HepG2 (cell line): Measurements from ENCODE around the gene PDCD1LG2. TPM values are rescaled to one million over a fixed set of nuclear protein-coding genes. Genes with fewer than 3 reads are reported as not detected.

Experiments
- ATAC-seq: fragments of 200-7000 bp; cut with Tn5 transposase; 3 replicates; pipeline ENCODE4 v1.9.1; 2020; ENCODE audit warnings: mild to moderate bottlenecking, moderate library complexity
- BruUV-seq: library from RNA; stranded (reverse); fragments of 400-500 nt; replicated peaks from 2 replicates; lab custom pipeline; 2021; lab: Mats Ljungman, UMichigan
- CTCF ChIA-PET: fragments of 300-600 bp; formaldehyde crosslinking; extraction: SDS; loops from one replicate; lab custom pipeline; 2021; ENCODE audit warnings: low total read pairs, inconsistent platforms, low intra/inter-chr PET ratio; lab: Yijun Ruan, JAX
- POLR2A ChIA-PET: fragments of 350-600 bp; sonication (Branson Sonifier 250); formaldehyde crosslinking; loops from one replicate; lab custom pipeline; 2020; ENCODE audit warnings: antibody characterized with exemption, inconsistent platforms; lab: Yijun Ruan, JAX
- DNase-seq: peaks from one replicate; pipeline ENCODE4 v3.0.0-alpha.2; 2015; ENCODE audit warnings: low spot score
- FAIRE-seq: peaks from 3 replicates; lab custom pipeline; 2011; peaks lifted over from hg19 to GRCh38; lab: Jason Lieb, UNC
- H2AFZ ChIP-seq: one replicate; pipeline ENCODE4 v1.6.1; 2011; ENCODE audit warnings: low read length, inconsistent platforms
- H3K27ac ChIP-seq: fragments of 300-600 bp; 3 replicates; pipeline ENCODE4 v1.8.0; 2011; ENCODE audit warnings: mixed run types, mild to moderate bottlenecking, mixed read lengths, low read length, inconsistent platforms; ENCODE audit not compliant: insufficient read depth; ENCODE audit errors: extremely low read length
- H3K27me3 ChIP-seq, 2 experiments: fragments of 200-600 bp in 1 of 2; 2 replicates in 1 of 2; 3 replicates in 1 of 2; pipeline versions ENCODE4 v1.6.0 to v1.8.0; 2011; ENCODE audit warnings: low read length in 2 of 2, mild to moderate bottlenecking in 2 of 2, moderate library complexity in 2 of 2, inconsistent platforms in 1 of 2; ENCODE audit not compliant: insufficient read depth in 2 of 2, control insufficient read depth in 1 of 2
- H3K36me3 ChIP-seq, 2 experiments: fragments of 200-600 bp in 1 of 2; replicated peaks in 1 of 2; 2 replicates in 1 of 2; 3 replicates in 1 of 2; pipeline versions ENCODE4 v1.5.1 to v1.8.0; 2011; ENCODE audit warnings: low read length in 2 of 2, inconsistent platforms in 1 of 2; ENCODE audit not compliant: insufficient read depth in 2 of 2, control insufficient read depth in 1 of 2
- H3K4me1 ChIP-seq: 2 replicates; pipeline ENCODE4 v1.5.1; 2012; ENCODE audit warnings: low read length, inconsistent platforms; ENCODE audit not compliant: insufficient read depth
- H3K4me2 ChIP-seq: 2 replicates; pipeline ENCODE4 v1.6.0; 2011; ENCODE audit warnings: low read depth, low read length, inconsistent platforms
- H3K4me3 ChIP-seq, 3 experiments: fragments of 200-600 bp in 1 of 3; sonication (generic), shearing (Covaris generic) in 1 of 3; replicated peaks in 1 of 3; 2 replicates each; pipeline ENCODE4 v1.5.1; 2011 to 2016; ENCODE audit warnings: low read length in 3 of 3, inconsistent platforms in 2 of 3, low read depth in 2 of 3, mild to moderate bottlenecking in 2 of 3, control low read depth in 1 of 3, mixed read lengths in 1 of 3; ENCODE audit not compliant: insufficient read depth in 1 of 3
- H3K79me2 ChIP-seq: one replicate; pipeline ENCODE4 v1.6.1; 2011; ENCODE audit warnings: low read length, inconsistent platforms; ENCODE audit not compliant: insufficient read depth
- H3K9ac ChIP-seq: 2 replicates; pipeline ENCODE4 v1.6.0; 2011; ENCODE audit warnings: mild to moderate bottlenecking, low read depth, low read length, inconsistent platforms; ENCODE audit not compliant: insufficient read depth
- H3K9me3 ChIP-seq: 2 replicates; pipeline ENCODE4 v1.5.1; 2012; ENCODE audit warnings: mild to moderate bottlenecking, low read length
- H4K20me1 ChIP-seq: 2 replicates; pipeline ENCODE4 v1.6.0; 2011; ENCODE audit warnings: inconsistent platforms, mild to moderate bottlenecking, low read length, moderate library complexity; ENCODE audit not compliant: insufficient read depth
- ARNT ChIP-seq: fragments of 450-650 bp; IDR thresholded peaks from 2 replicates; pipeline ENCODE4 v1.6.1; 2017
- FOXM1 ChIP-seq: sonication (generic); formaldehyde crosslinking; IDR thresholded peaks from 2 replicates; pipeline ENCODE4 v1.5.0; 2020; ENCODE audit warnings: missing genetic modification reagents
- HDAC2 ChIP-seq: sonication (generic); formaldehyde crosslinking; IDR thresholded peaks from 2 replicates; pipeline ENCODE4 v1.4.0; 2020; ENCODE audit warnings: missing genetic modification reagents
- KDM6A ChIP-seq: IDR thresholded peaks from 2 replicates; pipeline ENCODE4 v1.6.1; 2016; ENCODE audit warnings: low read depth
- MATR3 ChIP-seq: sonication (generic); formaldehyde crosslinking; IDR thresholded peaks from 2 replicates; pipeline ENCODE4 v1.4.0; 2020; ENCODE audit warnings: missing genetic modification reagents
- MED13 ChIP-seq: sonication (generic); formaldehyde crosslinking; IDR thresholded peaks from 2 replicates; pipeline ENCODE4 v1.5.0; 2020; ENCODE audit warnings: missing genetic modification reagents
- NR2C2 ChIP-seq: sonication (generic); formaldehyde crosslinking; IDR thresholded peaks from 2 replicates; pipeline ENCODE4 v1.4.0; 2020; ENCODE audit warnings: missing genetic modification reagents, mild to moderate bottlenecking, moderate library complexity, borderline replicate concordance
- PPARG ChIP-seq: conservative IDR thresholded peaks from 2 replicates; pipeline ENCODE4 v1.6.1; 2016; ENCODE audit warnings: missing biosample characterization, missing genetic modification reagents
- REL ChIP-seq: sonication (generic); formaldehyde crosslinking; conservative IDR thresholded peaks from 2 replicates; pipeline ENCODE4 v1.8.0; 2022; ENCODE audit warnings: mild to moderate bottlenecking, missing genetic modification reagents, moderate library complexity
- SIX4 ChIP-seq: sonication (generic); formaldehyde crosslinking; IDR thresholded peaks from 2 replicates; pipeline ENCODE4 v1.4.0; 2020; ENCODE audit warnings: missing genetic modification reagents
- U2AF1 ChIP-seq: fragments of 200-400 bp; formaldehyde crosslinking; optimal IDR thresholded peaks from 2 replicates; pipeline ENCODE3; 2017; ENCODE audit warnings: mild to moderate bottlenecking, low read depth, low read length
- ZKSCAN8 ChIP-seq: IDR thresholded peaks from 2 replicates; pipeline ENCODE4 v1.6.1; 2016; ENCODE audit warnings: borderline replicate concordance, missing genetic modification reagents, missing compliant biosample characterization
- ZNF101 ChIP-seq: sonication (generic); formaldehyde crosslinking; IDR thresholded peaks from 2 replicates; pipeline ENCODE4 v1.4.0; 2020; ENCODE audit warnings: mild to moderate bottlenecking, low read depth, missing genetic modification reagents, borderline replicate concordance
- ZNF256 ChIP-seq: sonication (generic); formaldehyde crosslinking; conservative IDR thresholded peaks from 2 replicates; pipeline ENCODE4 v1.4.0; 2020; ENCODE audit warnings: missing genetic modification reagents
- ZNF430 ChIP-seq: sonication (generic); formaldehyde crosslinking; IDR thresholded peaks from 2 replicates; pipeline ENCODE4 v1.9.0; 2021; ENCODE audit warnings: mild to moderate bottlenecking, missing genetic modification reagents
- ZNF572 ChIP-seq: sonication (generic); formaldehyde crosslinking; IDR thresholded peaks from 2 replicates; pipeline ENCODE4 v1.5.1; 2020; ENCODE audit warnings: mild to moderate bottlenecking, missing genetic modification reagents
- WGBS: methylation state at CpG from one replicate; pipeline ENCODE4 v1.1.6; 2017; ENCODE audit warnings: low lambda C conversion rate; 5-methylcytosine and 5-hydroxymethylcytosine counted together
- in situ Hi-C: cut with HindIII; loops from 2 replicates; pipeline ENCODE4 v1.10.0; 2017; ENCODE audit warnings: low pct_unique_long_range_greater_than_20kb; ENCODE audit not compliant: extremely low pct_ligation_motif_present
- intact Hi-C: fragments of 100-400 bp; cut with micrococcal nuclease; formaldehyde crosslinking; loops from one replicate; pipeline ENCODE4 v1.10.0; 2022; ENCODE audit not compliant: unreplicated experiment
- polyA plus RNA-seq, 8 experiments: library from polyadenylated mRNA; depleted of rRNA in 3 of 8; stranded (reverse) in 7 of 8; unstranded in 1 of 8; fragments of >200 nt; fragmentation: Illumina TruSeq in 4 of 8; extraction: Trizol in 4 of 8; gene quantifications; 2 replicates each; pipeline versions ENCODE4 v1.2.1 to v1.2.3, GENCODE V29; 2011 to 2016; ENCODE audit warnings: low read depth in 4 of 8, missing spikeins in 1 of 8, mixed read lengths in 1 of 8; ENCODE audit not compliant: insufficient read depth in 1 of 8
- total RNA-seq, 5 experiments: library from RNA; depleted of rRNA; stranded (reverse); fragments of >200 nt; fragmentation: Illumina TruSeq; extraction: Trizol; gene quantifications; 2 replicates each; pipeline ENCODE4 v1.2.3, GENCODE V29; 2016; ENCODE audit warnings: low read depth in 1 of 5
- TF ChIP-seq, protein P1 (sequence below): sonication (generic); formaldehyde crosslinking; IDR thresholded peaks from 2 replicates; pipeline ENCODE4 v1.5.0; 2020; ENCODE audit warnings: missing genetic modification reagents
- TF ChIP-seq, protein P2 (sequence below): sonication (generic); formaldehyde crosslinking; IDR thresholded peaks from 2 replicates; pipeline ENCODE4 v1.5.1; 2020; ENCODE audit warnings: missing genetic modification reagents, mild to moderate bottlenecking, borderline replicate concordance

PDCD1LG2 gene
- total and polyA plus RNA-seq, 2 of the 13 experiments (the other 11 are each of a cell fraction or from before 2014, with no cell fraction given), result not detected

DNA sequence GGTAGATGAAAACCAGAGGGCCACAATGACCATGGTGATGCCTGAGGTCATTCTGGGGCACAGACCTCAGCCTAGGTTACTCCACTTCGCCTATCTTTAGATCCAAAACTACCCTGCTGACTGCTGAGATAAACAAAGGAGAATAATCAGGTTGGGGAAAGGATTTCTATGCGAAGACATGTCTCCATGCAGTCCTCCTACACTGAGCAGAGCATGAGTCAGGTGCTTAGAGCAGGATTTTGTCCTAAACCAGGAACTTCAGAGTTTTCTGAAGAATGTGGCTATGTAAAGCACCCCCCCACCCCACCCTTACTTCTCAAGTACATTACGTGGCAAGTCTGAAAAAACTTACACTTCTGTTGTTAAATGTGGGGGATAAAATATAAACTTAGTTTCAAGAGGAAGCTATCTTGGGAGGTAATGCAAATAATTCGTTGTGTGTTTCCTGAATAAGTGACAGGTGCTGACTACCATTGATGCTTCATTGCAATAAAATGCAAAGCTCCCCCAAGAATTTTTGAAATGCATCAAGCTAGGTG is 19.4 kb downstream of the PDCD1LG2 start:
- in situ Hi-C loops (no loop called here), intact Hi-C loops (no loop called here)
- no peak for FAIRE-seq
- WGBS, result 5% methylated on average over 4 of the region's 4 CpGs
- ATAC-seq, result no peak
- Histone ChIP-seq H3K9me3 (no peaks in the 10 kb centered on the region), H3K9ac (no peak overlapping the region), H4K20me1 (no peaks in the 10 kb centered on the region), H3K4me3 (no peak overlapping the region)
- TF ChIP-seq SIX4 (CRISPR knock-in tag) (no peak), MATR3 (CRISPR knock-in tag) (no peak), ZNF572 (CRISPR knock-in tag) (no peak), ZKSCAN8 (no peak), ZNF430 (CRISPR knock-in tag) (no peak), ARNT (no peak), U2AF1 (no peak), FOXM1 (CRISPR knock-in tag) (no peak), NR2C2 (no peak), HDAC2 (no peak), ZNF101 (CRISPR knock-in tag) (no peak), KDM6A (CRISPR knock-in tag) (no peak), PPARG (CRISPR knock-in tag) (no peak), ZNF256 (CRISPR knock-in tag) (no peak), REL (CRISPR knock-in tag) (no peak), MED13 (CRISPR knock-in tag) (no peak)
- TF ChIP-seq, protein P1, sequence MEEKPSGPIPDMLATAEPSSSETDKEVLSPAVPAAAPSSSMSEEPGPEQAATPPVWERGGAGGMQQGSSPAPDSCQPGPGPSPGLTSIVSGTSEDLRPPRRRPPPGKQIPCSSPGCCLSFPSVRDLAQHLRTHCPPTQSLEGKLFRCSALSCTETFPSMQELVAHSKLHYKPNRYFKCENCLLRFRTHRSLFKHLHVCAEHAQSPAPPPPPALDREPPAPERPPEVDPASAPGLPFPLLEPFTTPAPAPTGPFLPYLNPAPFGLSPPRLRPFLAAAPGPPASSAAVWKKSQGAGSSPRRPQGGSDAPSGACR (CRISPR knock-in tag), result no peak
- TF ChIP-seq, protein P2, sequence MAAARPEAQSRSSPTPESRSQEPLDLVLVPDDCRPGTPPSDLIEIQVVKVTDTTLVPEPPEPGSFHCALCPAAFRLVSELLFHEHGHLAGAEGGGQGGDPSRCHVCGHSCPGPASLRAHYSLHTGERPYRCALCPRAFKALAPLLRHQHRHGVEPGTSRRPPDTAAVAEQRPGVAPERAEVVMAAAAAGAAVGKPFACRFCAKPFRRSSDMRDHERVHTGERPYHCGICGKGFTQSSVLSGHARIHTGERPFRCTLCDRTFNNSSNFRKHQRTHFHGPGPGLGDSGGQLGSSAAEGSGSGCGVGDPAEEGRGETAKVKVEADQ (CRISPR knock-in tag), result no peak
- TF ChIP-seq, all 625 proteins: peak for 0
- Histone ChIP-seq H3K27me3 (0 out of 5 replicates have a peak, but pooled peaks cover 0 to 3% of the 10 kb centered on the region in 2 experiments), H3K27ac (no peak overlapping the region), H3K79me2 (no peaks in the 10 kb centered on the region), H3K4me1 (no peaks in the 10 kb centered on the region; the same call in 1 of the 2 replicates), H3K36me3 (no peaks in the 10 kb centered on the region), H2AFZ (no peak overlapping the region), H3K4me2 (no peak overlapping the region)
- no peak for DNase-seq
- ChIA-PET POLR2A (no interaction called here), CTCF (no interaction called here)
- BruUV-seq, result no TSS peak
